ENCODE data around the gene VTI1A. TPM values are rescaled to one million over a fixed set of nuclear protein-coding genes. Genes with fewer than 3 reads are reported as not detected.
"Not testable (repeated sequence)": the region's sequence is repeated elsewhere in the genome, so short reads cannot be mapped to it uniquely, and the experiment has no call there.

The VTI1A gene
- total and polyA plus RNA-seq, 12 donors, result 5.2 to 64.1 (median 22.0) TPM

DNA sequence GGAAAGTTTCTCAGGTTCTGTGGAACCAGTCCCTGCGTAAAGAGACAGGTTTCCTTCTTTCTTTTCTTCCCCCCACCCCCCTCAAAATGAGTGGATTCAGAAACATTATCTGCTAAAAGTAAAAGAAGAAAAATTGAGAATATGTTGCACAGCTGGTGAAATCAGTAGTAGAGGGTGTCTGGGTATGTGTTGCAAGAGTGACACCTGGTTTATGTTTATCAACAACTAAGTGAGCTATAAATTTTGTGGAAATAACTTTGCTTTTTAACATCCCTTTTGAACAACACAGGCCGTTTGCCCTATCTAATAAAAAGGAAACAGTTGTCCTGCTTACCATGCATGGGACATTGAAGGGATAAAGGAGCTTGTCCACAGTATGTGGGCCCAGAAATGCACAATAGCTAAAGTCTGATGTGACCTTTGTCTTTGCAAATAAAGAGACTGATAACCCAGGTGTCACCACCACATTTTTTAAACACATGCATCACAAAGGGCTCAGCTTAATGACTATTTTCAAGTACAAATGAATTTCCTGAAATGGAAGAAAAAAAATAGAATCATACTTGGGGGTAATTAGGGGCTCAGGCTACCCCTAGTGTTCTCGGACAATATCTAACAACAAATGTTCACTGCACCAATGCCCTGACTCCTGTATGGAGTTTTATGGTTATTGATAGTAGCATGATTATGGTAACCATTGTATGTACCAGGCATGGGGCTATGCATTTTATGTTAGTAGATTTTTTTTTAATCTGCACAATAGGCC is 281.3 kb downstream of the VTI1A start:
- TF ChIP-seq POLR2A (IDR thresholded peaks at IDR 0.05), result no peak
- TF ChIP-seq, protein P1, sequence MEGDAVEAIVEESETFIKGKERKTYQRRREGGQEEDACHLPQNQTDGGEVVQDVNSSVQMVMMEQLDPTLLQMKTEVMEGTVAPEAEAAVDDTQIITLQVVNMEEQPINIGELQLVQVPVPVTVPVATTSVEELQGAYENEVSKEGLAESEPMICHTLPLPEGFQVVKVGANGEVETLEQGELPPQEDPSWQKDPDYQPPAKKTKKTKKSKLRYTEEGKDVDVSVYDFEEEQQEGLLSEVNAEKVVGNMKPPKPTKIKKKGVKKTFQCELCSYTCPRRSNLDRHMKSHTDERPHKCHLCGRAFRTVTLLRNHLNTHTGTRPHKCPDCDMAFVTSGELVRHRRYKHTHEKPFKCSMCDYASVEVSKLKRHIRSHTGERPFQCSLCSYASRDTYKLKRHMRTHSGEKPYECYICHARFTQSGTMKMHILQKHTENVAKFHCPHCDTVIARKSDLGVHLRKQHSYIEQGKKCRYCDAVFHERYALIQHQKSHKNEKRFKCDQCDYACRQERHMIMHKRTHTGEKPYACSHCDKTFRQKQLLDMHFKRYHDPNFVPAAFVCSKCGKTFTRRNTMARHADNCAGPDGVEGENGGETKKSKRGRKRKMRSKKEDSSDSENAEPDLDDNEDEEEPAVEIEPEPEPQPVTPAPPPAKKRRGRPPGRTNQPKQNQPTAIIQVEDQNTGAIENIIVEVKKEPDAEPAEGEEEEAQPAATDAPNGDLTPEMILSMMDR (IDR thresholded peaks at IDR 0.05), result no peak
- Histone ChIP-seq H3K27me3 (no peaks in the 10 kb centered on the region), H3K27ac (no peak overlapping the region), H3K4me3 (no peak overlapping the region), H3K36me3 (replicated peaks in 1 of 2) (no peaks in the 10 kb centered on the region), H3K4me1 (replicated peaks in 1 of 2) (peaks cover 0 to 10% of the 10 kb centered on the region in 2 donors), H3K9me3 (replicated peaks in 1 of 3) (no peaks in the 10 kb centered on the region)
- no peak for DNase-seq
- 88 to 91% (median 88%) methylated on average over 3 of the region's 3 CpGs for WGBS, 4 donors
- intact Hi-C loops (cut with DNase I), result loop anchor here in 1 of 2 donors (10.0 kb wide), 2 partner anchors 396 to 656 kb away; no protein-coding TSS in a partner anchor

DNA sequence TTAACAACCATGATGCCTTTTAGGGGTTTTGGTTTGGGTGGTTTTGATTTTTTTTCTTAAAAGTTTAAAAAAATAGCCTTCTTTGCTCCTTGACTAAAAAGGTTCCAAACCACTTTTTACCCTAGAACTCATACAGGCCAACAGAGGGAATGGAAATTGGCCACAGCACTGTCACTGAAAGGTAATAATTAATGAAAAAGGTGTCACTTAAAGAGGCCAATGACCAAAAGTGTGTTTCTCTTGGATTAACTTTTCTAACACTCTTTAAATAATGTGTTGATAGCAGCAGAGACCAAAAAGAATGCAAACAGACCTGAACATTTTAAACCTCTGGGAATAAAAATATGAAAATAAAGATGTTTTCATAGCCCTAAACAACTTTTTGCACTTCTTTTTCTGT is 282.0 kb downstream of the VTI1A start:
- Histone ChIP-seq H3K36me3 (replicated peaks in 1 of 2) (no peaks in the 10 kb centered on the region), H3K27me3 (no peaks in the 10 kb centered on the region), H3K4me3 (no peak overlapping the region), H3K27ac (no peak overlapping the region), H3K4me1 (replicated peaks in 1 of 2) (peaks cover 0 to 10% of the 10 kb centered on the region in 2 donors), H3K9me3 (replicated peaks in 1 of 3) (no peaks in the 10 kb centered on the region)
- intact Hi-C loops (cut with DNase I), result loop anchor here in 1 of 2 donors (10.0 kb wide), 2 partner anchors 396 to 656 kb away; no protein-coding TSS in a partner anchor
- no peak for DNase-seq
- TF ChIP-seq, protein P1 (IDR thresholded peaks at IDR 0.05), result no peak

DNA sequence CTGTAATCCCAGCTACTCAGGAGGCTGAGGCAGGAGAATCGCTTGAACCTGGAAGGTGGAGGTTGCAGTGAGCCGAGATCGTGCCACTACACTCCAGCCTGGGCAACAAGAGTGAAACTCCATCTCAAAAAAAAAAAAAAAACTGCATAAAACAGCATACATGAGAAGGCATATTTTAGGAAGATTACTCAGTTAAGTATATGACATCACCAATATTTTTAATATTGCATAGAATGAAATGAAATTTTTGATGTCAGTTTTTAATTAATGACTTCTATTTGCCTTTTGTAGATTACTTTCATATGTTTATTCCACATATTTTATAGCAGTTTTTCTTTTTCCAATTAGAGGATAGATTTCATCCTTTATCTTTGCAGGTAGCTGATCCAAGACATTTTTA is 284.4 kb downstream of the VTI1A start:
- DNase-seq; intact Hi-C loops (cut with DNase I); H3K36me3 ChIP-seq (replicated peaks in 1 of 2); H3K4me3 ChIP-seq; H3K27me3 ChIP-seq; H3K27ac ChIP-seq; H3K9me3 ChIP-seq (replicated peaks in 1 of 3); H3K4me1 ChIP-seq (replicated peaks in 1 of 2): not testable (repeated sequence)
- 95 to 100% (median 97%) methylated on average over 3 of the region's 3 CpGs for WGBS, 4 donors

DNA sequence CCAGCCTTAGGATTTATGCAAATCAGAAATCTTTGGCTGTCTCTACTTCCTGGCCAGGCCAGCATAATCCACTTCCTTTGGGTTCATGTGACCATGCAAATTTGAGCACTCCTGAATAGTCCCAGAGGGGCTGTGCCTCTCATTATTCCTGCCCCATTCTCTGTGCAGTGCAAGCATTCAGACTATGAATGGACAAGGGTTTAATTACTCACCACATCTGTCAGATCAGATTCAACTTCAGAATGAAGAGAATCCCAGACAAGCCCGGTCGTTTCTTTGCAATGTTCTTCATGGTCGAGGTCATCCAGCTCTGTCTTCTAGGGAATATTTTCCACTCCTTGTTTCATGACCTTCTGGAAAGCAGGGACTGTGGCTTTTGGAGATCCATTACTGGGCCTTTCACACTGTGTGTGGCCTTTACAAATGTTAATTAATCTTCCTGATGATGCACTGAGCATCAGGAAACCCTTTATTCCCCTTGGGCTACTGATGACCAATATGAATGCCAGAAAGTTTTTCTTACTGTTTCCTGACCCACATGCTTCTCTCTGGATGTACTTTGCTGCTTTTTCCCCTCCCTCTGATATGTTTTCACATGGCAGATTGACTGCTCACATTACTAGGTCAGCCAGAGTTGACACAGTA is 285.4 kb downstream of the VTI1A start:
- TF ChIP-seq, protein P1 (IDR thresholded peaks at IDR 0.05), result no peak
- TF ChIP-seq POLR2A (IDR thresholded peaks at IDR 0.05), result no peak
- Histone ChIP-seq H3K27me3 (no peaks in the 10 kb centered on the region), H3K9me3 (replicated peaks in 1 of 3) (no peaks in the 10 kb centered on the region), H3K36me3 (replicated peaks in 1 of 2) (no peaks in the 10 kb centered on the region), H3K27ac (peak overlapping the region in 1 of 5 donors; percentile 32), H3K4me1 (replicated peaks in 1 of 2) (peaks cover 0 to 10% of the 10 kb centered on the region in 2 donors), H3K4me3 (no peak overlapping the region)
- DNase-seq, result peak in 3 of 7 donors; percentile 2 to 14 (median 9)
- WGBS, 4 donors, result 35 to 47% (median 43%) methylated on average over 3 of the region's 3 CpGs
- intact Hi-C loops (cut with DNase I), result no loop called here

Data from adrenal gland (tissue), 12 donors.